Measurements from ENCODE around the gene MAP10. TPM values are rescaled to one million over a fixed set of nuclear protein-coding genes. Genes with fewer than 3 reads are reported as not detected.

MAP10 gene
- total RNA-seq, 2 experiments from 2014 or later, result 1.9 to 2.2 TPM

- Mint-ChIP-seq H3K4me1 (peaks cover 7% of the 10 kb centered on the region), H3K9me3 (no peaks in the 10 kb centered on the region), H3K27ac (no peak overlapping the region), H3K4me3 (no peak overlapping the region), H3K36me3 (no peaks in the 10 kb centered on the region), H3K27me3 (no peaks in the 10 kb centered on the region)
- no peak for DNase-seq
Observed at GRCh38 chr1:232788235-232788872, 16.9 kb upstream of the MAP10 start.

- Mint-ChIP-seq H3K27ac (no peak overlapping the region), H3K4me1 (peaks cover 12% of the 10 kb centered on the region), H3K4me3 (no peak overlapping the region), H3K36me3 (no peaks in the 10 kb centered on the region), H3K9me3 (no peaks in the 10 kb centered on the region), H3K27me3 (no peaks in the 10 kb centered on the region)
- no peak for DNase-seq
Observed at GRCh38 chr1:232789651-232790050, 15.6 kb upstream of the MAP10 start.

- H3K27me3 Mint-ChIP-seq, result no peaks in the 10 kb centered on the region
- H3K4me3 Mint-ChIP-seq, result no peak overlapping the region
- H3K9me3 Mint-ChIP-seq, result no peaks in the 10 kb centered on the region
- H3K4me1 Mint-ChIP-seq, result peaks cover 11% of the 10 kb centered on the region
- no peaks in the 10 kb centered on the region for H3K36me3 Mint-ChIP-seq
- no peak overlapping the region for H3K27ac Mint-ChIP-seq
- no peak for DNase-seq
Observed at GRCh38 chr1:232792949-232793348, 12.3 kb upstream of the MAP10 start.

GRCh38 chr1:232793944-232794343 lies 11.3 kb upstream of the MAP10 start:
- Mint-ChIP-seq H3K4me3 (no peak overlapping the region), H3K9me3 (no peaks in the 10 kb centered on the region), H3K4me1 (peaks cover 11% of the 10 kb centered on the region)

GRCh38 chr1:232795497-232796053 lies 9.6 kb upstream of the MAP10 start:
- DNase-seq, result no peak
- Mint-ChIP-seq H3K36me3 (no peaks in the 10 kb centered on the region), H3K27ac (no peak overlapping the region)

More at GRCh38 chr1:232793944-232794343, 11.3 kb upstream of the MAP10 start:
- Mint-ChIP-seq H3K27me3 (no peaks in the 10 kb centered on the region), H3K36me3 (no peaks in the 10 kb centered on the region), H3K27ac (no peak overlapping the region)
- DNase-seq, result no peak

GRCh38 chr1:232797856-232798510 lies 7.2 kb upstream of the MAP10 start:
- no peak overlapping the region for H3K4me3 Mint-ChIP-seq
- H3K27ac Mint-ChIP-seq, result no peak overlapping the region
- no peak for DNase-seq
- peaks cover 3% of the 10 kb centered on the region for H3K27me3 Mint-ChIP-seq
- H3K4me1 Mint-ChIP-seq, result peaks cover 8% of the 10 kb centered on the region
- no peaks in the 10 kb centered on the region for H3K9me3 Mint-ChIP-seq
- no peaks in the 10 kb centered on the region for H3K36me3 Mint-ChIP-seq

More at GRCh38 chr1:232795497-232796053, 9.6 kb upstream of the MAP10 start:
- no peak overlapping the region for H3K4me3 Mint-ChIP-seq
- no peaks in the 10 kb centered on the region for H3K27me3 Mint-ChIP-seq
- no peaks in the 10 kb centered on the region for H3K9me3 Mint-ChIP-seq
- peaks cover 11% of the 10 kb centered on the region for H3K4me1 Mint-ChIP-seq

GRCh38 chr1:232798920-232799319 lies 6.3 kb upstream of the MAP10 start:
- no peaks in the 10 kb centered on the region for H3K36me3 Mint-ChIP-seq
- H3K4me3 Mint-ChIP-seq, result no peak overlapping the region
- peaks cover 3% of the 10 kb centered on the region for H3K27me3 Mint-ChIP-seq
- peaks cover 1% of the 10 kb centered on the region for H3K4me1 Mint-ChIP-seq
- H3K9me3 Mint-ChIP-seq, result peaks cover 2% of the 10 kb centered on the region
- DNase-seq, result no peak
- H3K27ac Mint-ChIP-seq, result no peak overlapping the region

GRCh38 chr1:232806186-232806510 lies 932 bp downstream of the MAP10 start:
- H3K9me3 Mint-ChIP-seq, result peaks cover 24% of the 10 kb centered on the region
- H3K4me3 Mint-ChIP-seq, result peak overlapping the region; percentile 87
- H3K27me3 Mint-ChIP-seq, result peaks cover 3% of the 10 kb centered on the region
- no peak for DNase-seq
- peaks cover 6% of the 10 kb centered on the region for H3K4me1 Mint-ChIP-seq
- H3K27ac Mint-ChIP-seq, result no peak overlapping the region
- peaks cover 21% of the 10 kb centered on the region for H3K36me3 Mint-ChIP-seq

GRCh38 chr1:232810856-232811255 lies 5.6 kb downstream of the MAP10 start:
- no peaks in the 10 kb centered on the region for H3K27me3 Mint-ChIP-seq
- H3K27ac Mint-ChIP-seq, result no peak overlapping the region
- peaks cover 29% of the 10 kb centered on the region for H3K9me3 Mint-ChIP-seq
- no peak overlapping the region for H3K4me3 Mint-ChIP-seq
- H3K4me1 Mint-ChIP-seq, result no peaks in the 10 kb centered on the region
- DNase-seq, result no peak
- peaks cover 15% of the 10 kb centered on the region for H3K36me3 Mint-ChIP-seq

- no peak for DNase-seq
- no peaks in the 10 kb centered on the region for H3K27me3 Mint-ChIP-seq
- H3K9me3 Mint-ChIP-seq, result peaks cover 17% of the 10 kb centered on the region
- H3K27ac Mint-ChIP-seq, result no peak overlapping the region
- H3K4me3 Mint-ChIP-seq, result no peak overlapping the region
- no peaks in the 10 kb centered on the region for H3K4me1 Mint-ChIP-seq
- peaks cover 2% of the 10 kb centered on the region for H3K36me3 Mint-ChIP-seq
Observed at GRCh38 chr1:232812560-232812959, 7.3 kb downstream of the MAP10 start.

- Mint-ChIP-seq H3K4me1 (no peaks in the 10 kb centered on the region), H3K9me3 (peaks cover 17% of the 10 kb centered on the region), H3K27ac (no peak overlapping the region), H3K4me3 (no peak overlapping the region), H3K27me3 (no peaks in the 10 kb centered on the region), H3K36me3 (peaks cover 2% of the 10 kb centered on the region)
- DNase-seq, result no peak
Observed at GRCh38 chr1:232813097-232813496, 7.9 kb downstream of the MAP10 start.

GRCh38 chr1:232813760-232814159 lies 8.5 kb downstream of the MAP10 start:
- Mint-ChIP-seq H3K4me3 (no peak overlapping the region), H3K4me1 (no peaks in the 10 kb centered on the region), H3K36me3 (no peaks in the 10 kb centered on the region), H3K27ac (no peak overlapping the region), H3K9me3 (peaks cover 17% of the 10 kb centered on the region), H3K27me3 (no peaks in the 10 kb centered on the region)
- DNase-seq, result no peak

GRCh38 chr1:232816324-232816723 lies 11.1 kb downstream of the MAP10 start:
- H3K27me3 Mint-ChIP-seq, result no peaks in the 10 kb centered on the region
- H3K9me3 Mint-ChIP-seq, result peaks cover 11% of the 10 kb centered on the region
- no peaks in the 10 kb centered on the region for H3K4me1 Mint-ChIP-seq
- H3K4me3 Mint-ChIP-seq, result no peak overlapping the region
- H3K27ac Mint-ChIP-seq, result no peak overlapping the region
- no peaks in the 10 kb centered on the region for H3K36me3 Mint-ChIP-seq
- DNase-seq, result no peak

GRCh38 chr1:232818040-232818439 lies 12.8 kb downstream of the MAP10 start:
- Mint-ChIP-seq H3K27me3 (no peaks in the 10 kb centered on the region), H3K27ac (no peak overlapping the region), H3K9me3 (peaks cover 5% of the 10 kb centered on the region), H3K36me3 (no peaks in the 10 kb centered on the region), H3K4me3 (no peak overlapping the region), H3K4me1 (no peaks in the 10 kb centered on the region)
- DNase-seq, result no peak

GRCh38 chr1:232820431-232820830 lies 15.2 kb downstream of the MAP10 start:
- no peak overlapping the region for H3K4me3 Mint-ChIP-seq
- H3K36me3 Mint-ChIP-seq, result no peaks in the 10 kb centered on the region
- no peaks in the 10 kb centered on the region for H3K27me3 Mint-ChIP-seq
- no peaks in the 10 kb centered on the region for H3K4me1 Mint-ChIP-seq
- no peak for DNase-seq
- no peak overlapping the region for H3K27ac Mint-ChIP-seq
- no peaks in the 10 kb centered on the region for H3K9me3 Mint-ChIP-seq

GRCh38 chr1:232822530-232822929 lies 17.3 kb downstream of the MAP10 start:
- no peaks in the 10 kb centered on the region for H3K36me3 Mint-ChIP-seq
- no peaks in the 10 kb centered on the region for H3K9me3 Mint-ChIP-seq
- no peak overlapping the region for H3K4me3 Mint-ChIP-seq
- no peak for DNase-seq
- no peaks in the 10 kb centered on the region for H3K27me3 Mint-ChIP-seq
- H3K27ac Mint-ChIP-seq, result no peak overlapping the region
- no peaks in the 10 kb centered on the region for H3K4me1 Mint-ChIP-seq
